MM.1S (cell line): ENCODE data around the gene TRIM6.

ENCODE experiments used
- EZH2 ChIP-seq: fragments of 300-600 bp; sonication (generic); optimal IDR thresholded peaks from 2 replicates; pipeline ENCODE3; 2017; ENCODE audit warnings: low read depth, mild to moderate bottlenecking, antibody characterized with exemption, low read length, mixed read lengths
- EZH2phosphoT487 ChIP-seq: fragments of 300-600 bp; sonication (generic); IDR thresholded peaks from 2 replicates; pipeline ENCODE4 v1.6.1; 2018; ENCODE audit warnings: antibody characterized with exemption, low read length
- TF ChIP-seq, protein P1 (sequence below): fragments of 300-600 bp; sonication (generic); IDR thresholded peaks from 2 replicates; pipeline ENCODE4 v1.5.1; 2016; ENCODE audit warnings: antibody characterized with exemption, low read length, mixed read lengths

DNA sequence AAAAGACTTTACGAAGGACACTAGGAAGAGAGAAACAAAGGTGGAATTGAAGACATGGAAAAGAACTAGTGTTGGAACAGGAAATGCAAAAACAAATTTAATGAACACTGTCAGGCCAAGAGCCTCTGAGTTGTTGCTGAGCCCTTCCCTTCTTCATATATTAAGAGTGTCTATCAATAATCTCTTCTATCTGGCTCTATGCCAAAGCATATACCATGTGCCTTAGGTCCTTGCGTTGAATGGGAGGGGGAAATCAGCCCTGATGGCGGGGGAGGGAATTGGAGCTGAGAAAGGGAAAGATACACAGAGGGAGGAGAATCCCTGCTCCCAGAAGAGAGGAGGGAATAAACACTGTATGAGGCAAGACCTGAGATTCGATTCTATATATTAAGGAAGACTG, 21.3 kb upstream of the TRIM6 start:
- TF ChIP-seq, protein P1, sequence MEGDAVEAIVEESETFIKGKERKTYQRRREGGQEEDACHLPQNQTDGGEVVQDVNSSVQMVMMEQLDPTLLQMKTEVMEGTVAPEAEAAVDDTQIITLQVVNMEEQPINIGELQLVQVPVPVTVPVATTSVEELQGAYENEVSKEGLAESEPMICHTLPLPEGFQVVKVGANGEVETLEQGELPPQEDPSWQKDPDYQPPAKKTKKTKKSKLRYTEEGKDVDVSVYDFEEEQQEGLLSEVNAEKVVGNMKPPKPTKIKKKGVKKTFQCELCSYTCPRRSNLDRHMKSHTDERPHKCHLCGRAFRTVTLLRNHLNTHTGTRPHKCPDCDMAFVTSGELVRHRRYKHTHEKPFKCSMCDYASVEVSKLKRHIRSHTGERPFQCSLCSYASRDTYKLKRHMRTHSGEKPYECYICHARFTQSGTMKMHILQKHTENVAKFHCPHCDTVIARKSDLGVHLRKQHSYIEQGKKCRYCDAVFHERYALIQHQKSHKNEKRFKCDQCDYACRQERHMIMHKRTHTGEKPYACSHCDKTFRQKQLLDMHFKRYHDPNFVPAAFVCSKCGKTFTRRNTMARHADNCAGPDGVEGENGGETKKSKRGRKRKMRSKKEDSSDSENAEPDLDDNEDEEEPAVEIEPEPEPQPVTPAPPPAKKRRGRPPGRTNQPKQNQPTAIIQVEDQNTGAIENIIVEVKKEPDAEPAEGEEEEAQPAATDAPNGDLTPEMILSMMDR = no peak
- no peak for TF ChIP-seq EZH2
- no peak for TF ChIP-seq EZH2phosphoT487
